Liver (tissue), 3 donors: ENCODE results near the gene HIVEP2.

Source experiments
- CTCF ChIP-seq: fragments of 150-350 bp; IDR thresholded peaks from 2 replicates; pipeline ENCODE4 v1.5.1; 2017; ENCODE audit warnings: improper control_type of control experiment, low read depth, low read length; ENCODE audit not compliant: missing input control
- FOXA1 ChIP-seq: IDR thresholded peaks from 2 replicates; pipeline ENCODE4 v1.6.1; 2016; ENCODE audit warnings: antibody characterized with exemption
- JUND ChIP-seq, 2 donors: IDR thresholded peaks; 2 replicates each; pipeline ENCODE4 v1.6.1; 2016; ENCODE audit warnings: antibody characterized with exemption in 2 of 2
- MAX ChIP-seq: IDR thresholded peaks from 2 replicates; pipeline ENCODE4 v1.6.1; 2016; ENCODE audit warnings: antibody characterized with exemption
- REST ChIP-seq: IDR thresholded peaks from 2 replicates; pipeline ENCODE4 v1.6.1; 2016; ENCODE audit warnings: antibody characterized with exemption, mild to moderate bottlenecking
- ZBTB33 ChIP-seq: IDR thresholded peaks from 2 replicates; pipeline ENCODE4 v1.6.1; 2016; ENCODE audit warnings: antibody characterized with exemption
- donor health status: healthy.
- donor health status: healthy.

GRCh38 chr6:142953373-142954273 is 8.6 kb upstream of the HIVEP2 start:
- TF ChIP-seq CTCF, result no peak
- no peak for TF ChIP-seq FOXA1
- no peak for TF ChIP-seq JUND (IDR thresholded peaks at IDR 0.05)
- TF ChIP-seq ZBTB33, result no peak
- no peak for TF ChIP-seq REST
- TF ChIP-seq MAX, result no peak
